ENCODE results near the gene TMPRSS3.

Gene TMPRSS3

DNA sequence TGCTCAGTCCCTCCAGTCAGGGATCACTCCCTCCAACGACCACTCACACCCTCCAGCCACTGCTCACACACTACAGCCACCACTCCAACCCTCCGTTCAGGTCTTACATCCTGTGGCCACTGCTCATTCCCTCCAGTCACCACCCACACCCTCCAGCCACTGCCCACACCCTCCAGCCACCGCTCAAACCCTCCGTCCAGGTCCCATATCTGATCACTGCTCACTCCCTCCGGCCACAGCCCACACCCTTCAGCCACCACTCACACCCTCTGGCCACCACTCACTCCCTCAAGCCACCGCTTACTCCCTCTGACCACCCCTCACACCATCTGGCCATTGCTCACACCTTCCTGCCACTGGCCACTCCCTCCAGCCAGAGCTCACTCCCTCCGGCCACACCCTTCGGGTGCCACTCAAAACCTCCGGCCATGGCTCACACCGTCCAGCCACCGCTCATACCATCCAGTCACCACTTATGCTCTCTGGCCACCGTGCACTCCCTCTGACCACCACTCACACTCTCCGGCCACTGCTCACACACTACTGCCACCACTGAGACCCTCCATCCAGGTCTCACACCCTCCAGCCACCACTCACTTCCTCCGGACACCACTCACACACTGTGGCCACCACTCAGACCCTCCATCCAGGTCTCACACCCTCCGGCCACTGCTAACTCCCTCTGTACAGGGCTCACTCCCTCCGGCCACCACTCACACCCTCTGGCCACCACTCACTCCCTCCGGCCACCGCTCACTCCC lies 24.8 kb downstream of the TMPRSS3 start:
- Mint-ChIP-seq H3K4me3 (no peak overlapping the region), H3K27me3 (no peaks in the 10 kb centered on the region), H3K4me1 (ENCODE audit: low read depth) (peaks cover 13% of the 10 kb centered on the region), H3K36me3 (no peaks in the 10 kb centered on the region), H3K9me3 (ENCODE audit: low read depth) (no peaks in the 10 kb centered on the region), H3K27ac (no peak overlapping the region)

DNA sequence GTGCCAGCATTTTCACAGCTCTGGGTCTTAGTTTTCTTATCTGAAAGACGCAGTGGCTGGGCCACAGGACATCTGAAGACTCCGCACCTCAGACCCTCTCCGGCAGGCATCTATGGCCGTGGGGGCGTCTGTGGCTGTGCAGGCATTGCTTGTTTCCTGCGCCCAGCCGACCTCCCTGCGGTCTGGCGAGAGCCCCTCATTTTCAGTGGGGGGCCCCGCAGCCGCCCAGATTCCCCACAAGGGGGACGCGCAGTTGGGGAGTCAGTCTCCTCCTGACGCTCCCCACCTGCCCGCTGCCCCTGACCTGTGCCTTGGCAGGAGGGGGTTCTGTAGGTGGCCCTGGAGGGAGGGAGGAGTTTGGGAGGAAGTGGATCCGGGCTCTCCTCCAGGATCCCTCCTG lies 26.0 kb downstream of the TMPRSS3 start:
- H3K27me3 Mint-ChIP-seq = no peaks in the 10 kb centered on the region
- H3K36me3 Mint-ChIP-seq = no peaks in the 10 kb centered on the region
- H3K4me1 Mint-ChIP-seq (ENCODE audit: low read depth) = peaks cover 12% of the 10 kb centered on the region
- H3K9me3 Mint-ChIP-seq (ENCODE audit: low read depth) = no peaks in the 10 kb centered on the region
- no peak overlapping the region for H3K4me3 Mint-ChIP-seq
- H3K27ac Mint-ChIP-seq = no peak overlapping the region

DNA sequence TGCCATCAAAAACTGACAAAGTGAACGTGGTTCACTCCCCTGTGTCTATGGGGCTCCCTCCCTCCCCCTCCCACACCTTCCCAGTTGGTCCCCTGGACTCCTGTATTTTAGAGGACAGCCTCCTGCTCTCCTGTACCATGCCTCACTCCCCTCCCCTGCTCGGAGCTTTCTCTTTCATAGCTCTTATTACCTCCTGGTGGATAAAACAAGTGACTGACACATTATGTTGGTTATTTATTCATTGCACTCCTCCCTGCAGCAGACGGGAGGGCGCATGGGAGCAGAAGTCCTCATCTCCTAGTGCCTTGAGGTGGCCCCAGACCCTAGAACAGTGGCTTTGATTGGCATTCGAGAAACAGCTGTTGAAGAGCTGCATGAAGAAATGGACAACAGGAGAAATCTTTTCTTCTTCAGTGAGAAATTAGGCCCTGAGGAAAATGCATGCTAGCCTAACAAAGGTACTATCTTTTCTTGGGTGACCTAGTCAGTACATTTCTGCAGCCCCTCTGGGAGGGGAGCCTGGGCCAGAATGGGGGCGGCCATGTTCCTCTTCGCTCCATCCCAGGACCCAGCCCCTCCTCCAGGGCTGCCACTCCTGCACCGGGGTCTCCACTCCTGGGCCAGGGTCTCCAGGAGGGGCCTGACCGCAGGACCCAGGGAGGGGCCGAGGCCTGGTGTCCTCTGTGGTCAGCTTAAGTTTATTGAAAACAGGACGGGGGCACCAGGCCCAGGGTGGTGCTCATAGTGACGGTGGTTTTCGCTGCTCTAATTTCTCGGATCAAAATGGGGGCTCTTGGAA lies 28.3 kb downstream of the TMPRSS3 start:
- no peaks in the 10 kb centered on the region for H3K9me3 Mint-ChIP-seq (ENCODE audit: low read depth)
- H3K27me3 Mint-ChIP-seq = no peaks in the 10 kb centered on the region
- no peak overlapping the region for H3K4me3 Mint-ChIP-seq
- peaks cover 8% of the 10 kb centered on the region for H3K4me1 Mint-ChIP-seq (ENCODE audit: low read depth)
- H3K36me3 Mint-ChIP-seq = no peaks in the 10 kb centered on the region
- no peak overlapping the region for H3K27ac Mint-ChIP-seq

DNA sequence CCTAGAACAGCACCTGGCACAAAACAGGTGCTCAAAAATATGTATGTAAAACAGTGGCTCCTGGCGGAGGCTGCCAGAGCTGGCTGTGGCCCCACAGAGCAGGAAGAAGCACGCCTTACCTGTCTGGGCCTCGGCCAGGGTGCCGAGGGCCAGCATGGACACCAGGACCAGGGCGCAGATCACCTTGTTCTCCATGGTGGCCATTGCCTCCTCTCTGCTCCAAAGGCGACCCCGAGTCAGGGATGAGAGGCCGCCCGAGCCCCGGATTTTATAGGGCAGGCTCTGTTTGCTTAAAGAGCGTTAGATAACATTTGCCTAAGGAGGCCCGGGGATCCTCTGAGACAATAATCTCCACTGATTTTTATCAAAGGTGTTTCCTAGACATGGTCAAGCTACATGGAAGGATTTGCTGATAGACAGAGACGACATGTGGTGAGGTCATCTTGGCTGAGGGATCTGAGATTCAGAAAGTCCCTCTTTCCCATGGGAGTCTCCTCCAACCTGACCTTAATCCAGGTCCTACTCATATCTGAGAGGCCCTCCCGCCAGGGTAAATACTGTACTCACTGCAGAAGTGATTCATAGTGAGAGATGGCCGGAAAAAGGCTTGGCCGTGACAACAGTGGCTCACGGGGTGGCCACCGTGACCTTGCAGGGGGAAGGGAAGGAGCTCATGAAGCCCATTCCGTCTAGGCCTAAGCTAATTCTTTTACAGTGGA lies 29.4 kb downstream of the TMPRSS3 start, which contains the start of gene TFF1:
TSS of gene TFF1 (minus strand) at position 244 of the 719 bp plus-strand sequence. CDS start at position 204, 40 bp downstream.
- H3K27ac Mint-ChIP-seq = no peak within 1 kb of the TSS
- no peaks in the 10 kb centered on the region for H3K9me3 Mint-ChIP-seq (ENCODE audit: low read depth)
- no peaks in the 10 kb centered on the region for H3K36me3 Mint-ChIP-seq
- no peak within 1 kb of the TSS for H3K4me3 Mint-ChIP-seq
- peaks cover 9% of the 10 kb centered on the region for H3K4me1 Mint-ChIP-seq (ENCODE audit: low read depth)
- peaks cover 1% of the 10 kb centered on the region for H3K27me3 Mint-ChIP-seq

DNA sequence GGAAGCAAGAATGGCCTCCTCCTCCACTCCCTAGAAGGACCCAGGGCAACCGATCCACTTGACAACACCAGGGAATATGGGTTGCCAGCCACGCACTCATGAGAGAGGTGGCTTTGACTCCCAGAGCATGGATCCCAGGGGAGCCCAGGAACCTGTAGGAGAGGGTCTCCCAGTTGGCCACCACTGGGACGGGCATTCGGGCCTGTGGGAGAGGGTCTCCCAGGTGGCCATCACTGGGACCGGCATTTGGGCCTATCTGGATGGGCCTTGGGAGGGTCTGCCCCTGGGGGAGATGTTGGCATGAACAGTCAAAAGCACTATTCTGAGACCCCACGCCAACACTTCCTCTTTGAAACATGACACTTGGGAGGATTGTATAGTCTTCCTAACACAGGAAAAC lies 30.1 kb downstream of the TMPRSS3 start:
- peaks cover 9% of the 10 kb centered on the region for H3K4me1 Mint-ChIP-seq (ENCODE audit: low read depth)
- peaks cover 1% of the 10 kb centered on the region for H3K27me3 Mint-ChIP-seq
- no peak overlapping the region for H3K4me3 Mint-ChIP-seq
- H3K36me3 Mint-ChIP-seq = no peaks in the 10 kb centered on the region
- no peak overlapping the region for H3K27ac Mint-ChIP-seq
- H3K9me3 Mint-ChIP-seq (ENCODE audit: low read depth) = no peaks in the 10 kb centered on the region

DNA sequence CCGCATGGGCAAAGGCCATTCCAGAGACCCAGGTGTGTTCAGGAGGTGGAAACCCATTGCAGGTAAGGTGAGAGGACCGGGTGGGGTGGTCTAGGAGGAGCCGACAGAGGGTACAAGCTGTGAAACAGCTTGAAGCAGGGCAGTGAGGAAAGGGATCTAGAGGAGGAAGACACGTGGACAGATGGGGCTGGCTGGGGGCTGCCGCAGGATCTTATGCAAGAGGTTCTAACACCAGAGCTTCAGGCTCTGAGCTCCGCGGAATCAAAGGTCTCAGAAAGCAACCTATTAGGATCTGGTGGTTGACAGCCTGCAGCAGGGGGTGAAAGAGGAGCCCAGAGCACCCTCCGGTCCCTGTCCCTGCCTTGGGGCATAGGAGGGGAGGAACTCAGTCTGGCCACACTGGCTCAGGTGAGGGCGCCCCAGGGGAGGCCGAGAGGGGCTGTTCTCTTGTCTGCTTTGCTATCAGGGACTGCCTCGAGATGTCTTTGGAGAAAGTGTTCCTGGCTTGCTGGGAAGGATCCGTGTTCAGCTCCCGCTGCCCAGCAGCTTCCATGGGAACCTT lies 31.5 kb downstream of the TMPRSS3 start:
- H3K27ac Mint-ChIP-seq = no peak overlapping the region
- H3K9me3 Mint-ChIP-seq (ENCODE audit: low read depth) = no peaks in the 10 kb centered on the region
- no peaks in the 10 kb centered on the region for H3K36me3 Mint-ChIP-seq
- H3K4me1 Mint-ChIP-seq (ENCODE audit: low read depth) = peaks cover 9% of the 10 kb centered on the region
- H3K4me3 Mint-ChIP-seq = no peak overlapping the region
- H3K27me3 Mint-ChIP-seq = peaks cover 1% of the 10 kb centered on the region

DNA sequence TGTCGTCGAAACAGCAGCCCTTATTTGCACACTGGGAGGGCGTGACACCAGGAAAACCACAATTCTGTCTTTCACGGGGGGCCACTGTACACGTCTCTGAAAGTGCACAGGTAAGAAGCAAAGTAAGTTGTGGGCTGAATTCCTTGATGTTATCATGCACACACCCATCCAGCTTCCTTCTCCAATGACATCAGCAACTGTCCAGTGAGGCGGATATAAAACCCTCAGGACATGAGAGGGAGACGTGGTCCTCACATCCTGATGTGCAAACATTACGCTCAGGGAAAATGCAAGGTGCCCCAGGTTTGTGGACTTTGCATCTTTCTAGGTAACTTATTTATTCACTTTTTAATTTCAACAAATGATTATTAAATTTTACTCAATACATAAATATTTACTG lies 32.5 kb downstream of the TMPRSS3 start:
- no peak overlapping the region for H3K27ac Mint-ChIP-seq
- H3K9me3 Mint-ChIP-seq (ENCODE audit: low read depth) = no peaks in the 10 kb centered on the region
- H3K4me3 Mint-ChIP-seq = no peak overlapping the region
- H3K36me3 Mint-ChIP-seq = no peaks in the 10 kb centered on the region
- peaks cover 1% of the 10 kb centered on the region for H3K27me3 Mint-ChIP-seq
- H3K4me1 Mint-ChIP-seq (ENCODE audit: low read depth) = peaks cover 9% of the 10 kb centered on the region

DNA sequence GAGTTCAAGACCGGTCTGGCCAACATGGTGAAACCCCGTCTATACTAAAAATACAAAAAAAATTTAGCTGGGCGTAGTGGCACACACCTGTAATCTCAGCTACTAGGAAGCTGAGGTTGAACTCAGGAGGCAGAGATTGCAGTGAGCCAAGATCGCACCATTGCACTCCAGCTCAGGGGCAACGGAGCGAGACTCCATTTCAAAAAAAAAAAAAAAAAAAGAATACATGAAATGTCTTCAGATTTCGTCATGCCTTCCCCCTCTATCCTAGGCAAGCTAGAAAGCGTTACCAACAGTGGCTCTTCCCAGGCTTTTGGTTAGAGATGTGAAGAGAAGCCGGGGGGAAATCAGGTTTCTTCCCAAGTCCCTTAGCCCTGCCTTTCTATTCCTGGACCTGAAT lies 33.2 kb downstream of the TMPRSS3 start:
- Mint-ChIP-seq H3K36me3 (no peaks in the 10 kb centered on the region), H3K4me3 (no peak overlapping the region), H3K4me1 (ENCODE audit: low read depth) (peaks cover 9% of the 10 kb centered on the region), H3K9me3 (ENCODE audit: low read depth) (no peaks in the 10 kb centered on the region), H3K27me3 (peaks cover 1% of the 10 kb centered on the region), H3K27ac (no peak overlapping the region)

DNA sequence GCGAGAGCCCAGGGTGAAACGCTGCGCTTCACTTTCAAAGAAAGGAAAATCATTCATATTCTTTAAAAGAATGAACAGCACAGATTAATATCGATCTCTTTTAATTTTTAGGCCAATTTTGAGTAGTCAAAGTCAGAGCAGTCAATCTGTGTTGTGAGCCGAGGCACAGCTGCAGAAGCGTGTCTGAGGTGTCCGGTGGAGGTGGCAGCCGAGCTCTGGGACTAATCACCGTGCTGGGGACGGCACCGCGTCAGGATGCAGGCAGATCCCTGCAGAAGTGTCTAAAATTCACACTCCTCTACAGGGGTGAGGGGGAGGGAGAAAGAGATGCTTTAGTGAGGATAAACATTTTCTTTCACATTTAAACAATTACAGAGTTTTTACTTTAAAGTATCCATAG lies 33.7 kb downstream of the TMPRSS3 start:
- H3K4me3 Mint-ChIP-seq = no peak overlapping the region
- H3K27ac Mint-ChIP-seq = no peak overlapping the region
- peaks cover 1% of the 10 kb centered on the region for H3K27me3 Mint-ChIP-seq
- peaks cover 9% of the 10 kb centered on the region for H3K4me1 Mint-ChIP-seq (ENCODE audit: low read depth)
- no peaks in the 10 kb centered on the region for H3K9me3 Mint-ChIP-seq (ENCODE audit: low read depth)
- no peaks in the 10 kb centered on the region for H3K36me3 Mint-ChIP-seq

DNA sequence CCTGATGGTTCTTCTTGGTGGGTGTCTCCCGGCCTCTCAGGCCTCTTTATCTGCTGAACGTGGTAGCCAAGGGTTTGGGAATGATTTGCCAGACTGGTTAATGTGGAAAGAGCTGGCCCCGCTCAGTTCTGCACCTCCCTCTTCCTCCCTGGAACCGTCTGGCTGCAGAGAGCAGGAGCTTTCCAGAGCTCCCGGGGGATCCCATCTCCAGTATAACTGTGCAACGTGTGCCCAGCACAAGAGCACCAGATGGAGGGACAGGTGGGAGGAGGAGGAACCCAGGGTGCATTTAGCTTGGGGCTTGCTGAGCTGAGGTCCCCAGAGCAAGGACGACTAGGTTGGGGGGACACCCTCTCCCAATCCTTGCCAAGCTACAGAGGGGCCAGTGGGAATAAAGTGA lies 34.6 kb downstream of the TMPRSS3 start:
- H3K27me3 Mint-ChIP-seq = peaks cover 1% of the 10 kb centered on the region
- no peak overlapping the region for H3K4me3 Mint-ChIP-seq
- H3K27ac Mint-ChIP-seq = no peak overlapping the region
- no peaks in the 10 kb centered on the region for H3K9me3 Mint-ChIP-seq (ENCODE audit: low read depth)
- no peaks in the 10 kb centered on the region for H3K36me3 Mint-ChIP-seq
- peaks cover 9% of the 10 kb centered on the region for H3K4me1 Mint-ChIP-seq (ENCODE audit: low read depth)

DNA sequence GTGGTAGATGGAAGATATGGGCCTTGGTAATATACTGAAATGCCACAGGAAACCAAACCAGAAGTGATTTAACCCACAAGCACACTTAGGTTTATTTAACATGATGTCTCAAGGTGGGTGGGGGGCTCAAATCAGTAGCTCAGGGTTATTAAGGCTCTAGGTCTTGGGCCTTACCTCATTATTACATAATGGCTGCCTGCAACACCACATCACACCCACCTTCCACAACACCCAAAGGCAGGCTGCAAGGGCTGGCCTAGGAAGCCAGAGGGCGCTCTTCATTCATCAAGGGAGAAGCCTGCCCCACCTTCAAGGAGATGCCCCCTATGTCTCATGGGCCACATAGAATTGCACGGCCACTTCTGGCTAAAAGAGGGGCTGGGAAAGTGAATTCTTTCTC lies 35.5 kb downstream of the TMPRSS3 start:
- peaks cover 1% of the 10 kb centered on the region for H3K27me3 Mint-ChIP-seq
- no peak overlapping the region for H3K4me3 Mint-ChIP-seq
- H3K9me3 Mint-ChIP-seq (ENCODE audit: low read depth) = no peaks in the 10 kb centered on the region
- no peak overlapping the region for H3K27ac Mint-ChIP-seq
- peaks cover 9% of the 10 kb centered on the region for H3K4me1 Mint-ChIP-seq (ENCODE audit: low read depth)
- no peaks in the 10 kb centered on the region for H3K36me3 Mint-ChIP-seq

DNA sequence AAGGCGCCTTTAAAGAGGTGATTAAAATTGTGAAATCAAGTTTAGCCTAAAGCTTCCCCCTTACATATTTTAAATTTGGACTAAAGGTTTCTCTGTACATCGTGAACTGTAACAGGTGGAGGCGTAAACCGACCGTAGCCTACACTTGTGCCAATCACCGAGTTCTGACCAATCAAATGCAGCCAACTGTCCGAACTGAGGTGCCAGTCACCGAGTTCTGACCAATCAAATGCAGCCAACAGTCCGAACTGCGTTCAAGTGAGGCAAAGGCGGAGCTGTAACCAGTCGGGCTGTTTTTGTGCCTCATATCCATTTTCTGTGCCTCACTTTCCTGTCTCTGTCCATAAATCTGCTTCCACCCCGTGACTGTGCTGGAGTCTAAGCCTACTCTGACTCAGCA lies 36.9 kb downstream of the TMPRSS3 start:
- Mint-ChIP-seq H3K4me1 (ENCODE audit: low read depth) (peaks cover 8% of the 10 kb centered on the region), H3K27ac (no peak overlapping the region), H3K4me3 (no peak overlapping the region), H3K36me3 (peaks cover 3% of the 10 kb centered on the region), H3K27me3 (peaks cover 1% of the 10 kb centered on the region), H3K9me3 (ENCODE audit: low read depth) (peaks cover 8% of the 10 kb centered on the region)

DNA sequence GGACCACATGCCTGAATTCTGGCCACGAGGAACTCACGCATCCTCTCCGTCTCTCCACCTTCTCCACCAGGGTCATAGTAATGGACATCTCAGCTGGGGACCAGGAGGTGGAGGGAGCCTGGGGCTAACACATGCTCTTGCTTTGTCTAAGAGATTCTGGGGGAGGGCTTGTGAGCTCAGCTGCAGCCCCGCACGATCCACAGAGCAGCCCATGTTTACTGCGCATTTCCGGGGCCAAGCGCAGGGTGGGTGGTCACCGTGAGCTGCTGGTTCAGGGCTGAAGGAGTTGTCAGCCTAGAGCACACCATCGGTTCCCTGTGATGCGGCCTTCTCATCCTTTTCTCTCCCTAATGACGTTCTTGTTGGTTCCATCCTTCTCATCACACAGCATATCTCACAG lies 37.6 kb downstream of the TMPRSS3 start:
- peaks cover 1% of the 10 kb centered on the region for H3K27me3 Mint-ChIP-seq
- H3K4me1 Mint-ChIP-seq (ENCODE audit: low read depth) = peaks cover 6% of the 10 kb centered on the region
- peaks cover 8% of the 10 kb centered on the region for H3K9me3 Mint-ChIP-seq (ENCODE audit: low read depth)
- no peak overlapping the region for H3K4me3 Mint-ChIP-seq
- H3K27ac Mint-ChIP-seq = no peak overlapping the region
- peaks cover 3% of the 10 kb centered on the region for H3K36me3 Mint-ChIP-seq

DNA sequence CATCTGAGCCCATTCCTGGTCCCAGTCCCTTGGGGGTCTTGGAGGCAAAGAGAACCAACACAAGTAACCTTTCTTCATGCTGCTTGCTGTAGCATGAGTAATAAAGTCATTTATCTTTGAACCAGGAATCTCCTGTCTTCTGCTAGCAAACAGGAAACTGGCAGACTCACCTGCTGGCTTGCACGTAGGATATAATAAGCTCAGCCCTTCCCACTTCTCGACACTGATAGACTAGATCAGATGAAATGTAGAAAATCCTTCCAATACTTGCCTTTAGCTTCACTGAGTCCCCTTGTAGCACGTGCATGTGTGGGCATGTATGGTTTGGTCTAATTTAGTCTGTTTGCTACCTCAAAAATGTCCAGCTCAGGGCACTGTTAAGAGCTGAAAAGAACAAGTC lies 38.5 kb downstream of the TMPRSS3 start:
- Mint-ChIP-seq H3K27me3 (peaks cover 1% of the 10 kb centered on the region), H3K36me3 (peaks cover 3% of the 10 kb centered on the region), H3K4me1 (ENCODE audit: low read depth) (peaks cover 2% of the 10 kb centered on the region), H3K27ac (no peak overlapping the region), H3K9me3 (ENCODE audit: low read depth) (peaks cover 8% of the 10 kb centered on the region), H3K4me3 (no peak overlapping the region)

DNA sequence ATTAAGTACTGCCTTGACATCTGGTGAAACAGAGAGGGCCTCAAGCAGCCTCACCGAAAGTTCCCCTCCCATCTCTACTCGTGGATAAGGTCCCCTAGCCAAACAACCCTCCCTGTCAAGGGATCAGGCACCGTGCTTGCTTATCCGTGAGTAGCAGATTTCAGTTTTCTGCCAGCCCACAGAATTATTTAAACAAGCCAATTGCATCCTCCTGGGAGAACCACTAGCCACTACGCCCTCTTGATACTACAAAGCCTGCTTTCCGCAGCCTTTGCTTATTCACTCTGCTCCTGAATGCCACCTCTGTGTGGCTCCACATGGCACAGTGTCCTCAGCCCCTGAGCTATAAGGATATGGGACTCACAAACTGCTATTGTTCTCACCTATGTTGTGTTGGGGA lies 39.2 kb downstream of the TMPRSS3 start:
- no peak overlapping the region for H3K27ac Mint-ChIP-seq
- no peaks in the 10 kb centered on the region for H3K4me1 Mint-ChIP-seq (ENCODE audit: low read depth)
- H3K9me3 Mint-ChIP-seq (ENCODE audit: low read depth) = peaks cover 8% of the 10 kb centered on the region
- no peak overlapping the region for H3K4me3 Mint-ChIP-seq
- H3K36me3 Mint-ChIP-seq = peaks cover 3% of the 10 kb centered on the region
- H3K27me3 Mint-ChIP-seq = no peaks in the 10 kb centered on the region

Data from activated naive CD8-positive, alpha-beta T cell (primary cell).